Activated CD4-positive, alpha-beta T cell treated with anti-CD3 and anti-CD28 coated beads, Interleukin-2, amount 50 U/mL, for 1 hour (primary cell): ENCODE measurements around the gene DENND1C.

Source experiments
- DNase-seq: peaks from one replicate; pipeline ENCODE4 v3.0.0-alpha.2; 2020

The DENND1C gene

DNA sequence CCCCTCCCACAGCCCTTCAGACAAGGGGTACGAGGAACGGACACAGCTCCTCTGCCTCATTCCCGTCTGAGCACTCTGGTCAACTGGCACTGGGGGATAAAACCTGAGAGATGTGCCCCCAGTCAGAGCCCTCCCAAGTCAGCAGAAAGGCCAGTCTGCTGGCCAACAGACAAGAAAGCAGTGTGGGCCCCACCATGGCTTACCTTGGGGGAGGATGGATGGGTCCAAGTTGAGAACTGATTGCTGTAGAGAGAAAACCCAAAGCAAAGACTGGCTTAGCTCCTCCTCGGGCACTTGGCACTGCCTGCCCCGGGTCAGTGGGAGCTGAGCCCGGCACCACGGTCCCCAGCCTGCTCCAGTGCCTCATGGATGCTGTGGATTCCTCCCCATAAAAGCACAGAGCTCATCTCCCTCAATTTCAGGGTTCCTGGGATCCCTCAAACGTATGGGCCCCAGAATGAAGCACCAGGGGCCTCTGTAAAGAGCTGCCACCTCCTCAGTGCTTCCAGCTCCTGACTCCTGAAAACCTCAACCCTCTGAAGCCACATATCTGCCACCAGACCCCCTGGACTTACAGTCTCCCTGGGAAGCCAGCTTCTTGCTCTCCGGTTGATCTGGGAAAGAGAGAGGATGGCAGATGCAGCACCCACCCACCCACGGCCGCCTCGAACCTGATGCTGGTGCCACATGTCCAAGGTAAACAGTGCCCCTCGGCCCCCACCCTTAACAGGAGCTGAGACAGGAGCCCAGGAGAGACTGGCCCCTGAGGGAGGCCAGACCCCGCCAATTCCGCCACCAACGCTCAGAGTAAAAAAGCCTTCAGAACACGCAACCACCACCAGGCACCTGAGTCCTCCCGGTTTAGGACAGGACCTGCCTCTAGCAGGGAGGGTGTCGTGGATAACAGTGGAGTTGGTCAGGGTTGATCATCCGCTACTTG, 60.2 kb downstream of the DENND1C start:
- DNase-seq, result no peak

DNA sequence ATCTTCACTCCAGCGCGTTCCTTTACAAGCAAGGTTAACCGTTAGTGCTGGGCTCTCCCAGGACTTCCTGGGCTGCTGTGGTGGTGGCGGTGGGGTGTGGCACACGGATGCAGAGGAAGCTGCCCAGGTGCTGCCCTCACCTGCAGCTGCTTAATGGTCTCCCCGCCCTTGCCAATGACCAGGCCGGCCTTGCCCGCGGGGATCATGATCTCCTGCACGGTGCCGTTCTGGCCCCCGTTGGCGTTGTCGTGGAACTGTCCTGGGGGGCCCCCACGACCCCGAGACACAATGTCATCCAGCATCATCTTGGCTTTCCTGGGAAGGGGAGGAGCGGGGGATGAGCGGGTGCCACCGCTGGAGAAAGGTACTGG, 63.0 kb downstream of the DENND1C start:
- DNase-seq, result no peak

GRCh38 chr19:6417713-6418561, 63.6 kb downstream of the DENND1C start:
- DNase-seq, result no peak
